Mammary epithelial cell (primary cell): ENCODE measurements around the gene TMEM74B.

ENCODE experiments used
- EZH2 ChIP-seq: IDR thresholded peaks from 2 replicates; pipeline ENCODE4 v1.6.1; 2012; ENCODE audit warnings: low read length, inconsistent platforms, borderline replicate concordance
- TF ChIP-seq, protein P1 (sequence below), 2 donors: IDR thresholded peaks in 1 of 2; conservative IDR thresholded peaks in 1 of 2; 2 replicates each; pipeline ENCODE4 v1.5.1; 2011 to 2012; ENCODE audit warnings: inconsistent platforms in 2 of 2, low read length in 2 of 2, mild to moderate bottlenecking in 2 of 2, control low read depth in 1 of 2, low read depth in 1 of 2; ENCODE audit not compliant: insufficient read depth in 1 of 2; ENCODE audit errors: extremely low read depth in 1 of 2

DNA sequence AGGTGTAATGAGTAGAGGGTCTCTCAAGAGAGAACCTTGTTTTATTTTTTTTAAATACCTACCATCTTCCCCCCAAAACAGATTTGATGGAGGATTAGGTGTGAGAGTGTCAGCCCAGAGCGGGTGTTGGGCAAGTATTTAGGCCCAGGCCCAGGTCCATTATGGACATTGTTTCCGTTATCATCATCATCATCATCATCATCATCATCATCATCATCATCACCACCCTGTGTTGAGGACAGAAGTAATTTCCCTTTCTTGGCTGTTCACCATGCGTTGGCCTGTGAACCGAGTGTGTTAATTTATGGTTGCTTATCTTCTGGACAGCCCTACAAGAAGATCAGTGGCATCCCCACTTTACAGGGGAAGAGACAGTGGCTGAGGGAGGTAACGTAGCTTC, 37.8 kb downstream of the TMEM74B start:
- TF ChIP-seq, protein P1, sequence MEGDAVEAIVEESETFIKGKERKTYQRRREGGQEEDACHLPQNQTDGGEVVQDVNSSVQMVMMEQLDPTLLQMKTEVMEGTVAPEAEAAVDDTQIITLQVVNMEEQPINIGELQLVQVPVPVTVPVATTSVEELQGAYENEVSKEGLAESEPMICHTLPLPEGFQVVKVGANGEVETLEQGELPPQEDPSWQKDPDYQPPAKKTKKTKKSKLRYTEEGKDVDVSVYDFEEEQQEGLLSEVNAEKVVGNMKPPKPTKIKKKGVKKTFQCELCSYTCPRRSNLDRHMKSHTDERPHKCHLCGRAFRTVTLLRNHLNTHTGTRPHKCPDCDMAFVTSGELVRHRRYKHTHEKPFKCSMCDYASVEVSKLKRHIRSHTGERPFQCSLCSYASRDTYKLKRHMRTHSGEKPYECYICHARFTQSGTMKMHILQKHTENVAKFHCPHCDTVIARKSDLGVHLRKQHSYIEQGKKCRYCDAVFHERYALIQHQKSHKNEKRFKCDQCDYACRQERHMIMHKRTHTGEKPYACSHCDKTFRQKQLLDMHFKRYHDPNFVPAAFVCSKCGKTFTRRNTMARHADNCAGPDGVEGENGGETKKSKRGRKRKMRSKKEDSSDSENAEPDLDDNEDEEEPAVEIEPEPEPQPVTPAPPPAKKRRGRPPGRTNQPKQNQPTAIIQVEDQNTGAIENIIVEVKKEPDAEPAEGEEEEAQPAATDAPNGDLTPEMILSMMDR (conservative IDR thresholded peaks at IDR 0.05 in 1 of 2, IDR thresholded peaks at IDR 0.05 in 1 of 2; ENCODE audit: extremely low read depth in 1 of 2, insufficient read depth in 1 of 2, low read depth in 1 of 2, low read length in 2 of 2) = no peak
- no peak for TF ChIP-seq EZH2
